GM13976 (cell line): ENCODE results near the gene GMPPA.

Experiments used
- DNase-seq: peaks from one replicate; pipeline ENCODE4 v3.0.0; 2012; ENCODE audit warnings: low spot score
- CTCF ChIP-seq: IDR thresholded peaks from 2 replicates; pipeline ENCODE4 v1.5.1; 2012; ENCODE audit warnings: borderline replicate concordance, mild to moderate bottlenecking; ENCODE audit not compliant: insufficient read depth; ENCODE audit errors: extremely low read depth, missing control alignments, control extremely low read depth
- in situ Hi-C: fragments of 300-500 bp; cut with MboI; formaldehyde crosslinking; loops from one replicate; pipeline ENCODE4 v1.12.0; 2022; ENCODE audit warnings: low sequenced_read_pairs, mixed read lengths, inconsistent platforms; ENCODE audit not compliant: unreplicated experiment

GMPPA gene

DNA sequence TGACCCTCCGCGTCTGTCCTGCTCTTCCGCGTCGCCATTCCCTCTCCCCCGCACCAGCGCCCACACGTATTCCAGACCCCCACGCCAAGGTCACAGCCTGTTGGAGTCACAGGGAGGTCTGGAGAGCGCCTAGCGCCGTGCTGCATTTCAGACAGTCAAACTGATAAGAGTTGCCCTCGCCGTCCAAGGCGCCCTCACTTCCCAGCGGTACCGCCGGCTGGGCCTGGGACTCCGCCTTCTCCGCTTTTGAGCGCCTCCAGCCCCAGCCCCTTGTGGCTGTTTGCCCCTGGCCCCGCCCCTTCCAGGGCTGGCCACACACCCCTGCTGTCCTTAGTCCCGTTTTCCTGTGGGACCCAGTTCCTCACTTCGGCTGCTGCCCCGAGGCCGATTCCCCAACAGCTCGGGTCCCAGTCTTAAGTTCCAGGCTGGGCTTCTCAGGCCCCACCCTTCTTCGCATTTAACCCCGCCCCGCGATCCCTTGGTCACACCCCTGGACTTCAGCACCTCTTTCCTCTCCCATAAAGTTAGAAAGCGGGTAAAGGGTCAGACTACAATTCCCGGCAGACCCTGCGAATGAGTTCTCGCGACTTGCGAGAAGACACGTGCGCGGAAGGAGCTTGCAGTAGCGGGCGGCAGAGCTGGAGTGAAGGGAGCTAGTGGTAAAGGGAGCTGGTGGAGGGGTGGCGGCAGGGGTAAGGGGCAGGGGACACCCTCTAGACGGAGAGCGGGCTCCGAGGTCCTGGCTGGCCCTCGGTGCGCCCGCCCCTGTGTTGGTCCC is at the start of gene GMPPA:
Gene GMPPA (plus strand): TSS at position 612 of the 778 bp plus-strand sequence. CDS start 1,085 bp downstream, outside the sequence.
- peak; percentile 98 for DNase-seq
- in situ Hi-C loops: no loop called here
- TF ChIP-seq CTCF: no peak

DNA sequence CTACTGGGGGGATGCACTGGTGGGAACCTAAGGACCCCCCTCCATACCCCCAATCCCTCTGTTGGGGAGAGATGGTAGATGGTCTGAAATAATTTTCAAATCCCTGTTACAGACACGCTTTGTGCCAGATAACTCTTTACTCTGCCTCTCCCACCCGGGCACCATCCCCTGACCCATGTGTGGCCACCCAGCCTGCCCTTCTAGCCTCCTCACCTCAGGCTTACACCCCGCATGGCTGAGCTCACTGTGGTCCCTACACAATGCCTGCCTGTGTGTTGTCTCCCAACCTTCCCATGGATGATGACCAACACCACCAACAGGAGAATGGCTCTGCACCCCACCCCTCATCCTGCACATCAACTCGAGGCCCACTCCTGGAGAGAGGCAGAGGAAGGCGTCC is 49.1 kb upstream of the GMPPA start:
- DNase-seq: no peak
- TF ChIP-seq CTCF: no peak
- in situ Hi-C loops: no loop called here

DNA sequence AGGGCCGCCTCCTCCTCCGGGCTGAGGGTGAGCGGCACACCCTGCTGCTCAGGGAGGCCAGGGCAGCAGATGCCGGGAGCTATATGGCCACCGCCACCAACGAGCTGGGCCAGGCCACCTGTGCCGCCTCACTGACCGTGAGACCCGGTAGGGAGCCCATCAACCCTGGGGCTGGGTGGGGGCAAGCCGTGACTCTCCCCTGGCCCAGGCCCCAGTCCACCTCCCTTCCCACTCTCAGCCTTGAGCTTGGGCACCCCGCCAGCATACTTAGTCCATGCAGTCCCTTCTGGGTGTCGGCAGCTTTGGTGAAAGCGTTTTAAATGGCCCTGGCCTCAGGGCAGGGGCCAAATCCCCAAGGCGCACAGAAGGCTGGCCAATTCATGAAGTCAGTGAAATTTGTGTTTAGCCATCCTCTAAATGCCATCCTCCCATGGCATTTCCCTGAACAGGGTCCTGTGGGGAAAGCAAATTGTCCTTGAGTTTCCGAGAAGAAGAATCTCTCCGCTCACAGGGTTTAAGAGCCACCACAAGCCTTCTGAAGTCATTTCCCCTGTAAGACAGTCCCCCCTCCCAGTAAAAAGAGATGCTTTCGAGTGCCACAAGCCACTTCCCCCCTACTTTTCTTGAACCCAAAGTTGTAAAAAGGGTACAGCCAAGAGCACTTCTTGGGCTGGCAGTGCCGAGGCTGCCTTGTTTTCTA is 46.9 kb upstream of the GMPPA start:
- no peak for TF ChIP-seq CTCF
- in situ Hi-C loops: no loop called here
- no peak for DNase-seq

DNA sequence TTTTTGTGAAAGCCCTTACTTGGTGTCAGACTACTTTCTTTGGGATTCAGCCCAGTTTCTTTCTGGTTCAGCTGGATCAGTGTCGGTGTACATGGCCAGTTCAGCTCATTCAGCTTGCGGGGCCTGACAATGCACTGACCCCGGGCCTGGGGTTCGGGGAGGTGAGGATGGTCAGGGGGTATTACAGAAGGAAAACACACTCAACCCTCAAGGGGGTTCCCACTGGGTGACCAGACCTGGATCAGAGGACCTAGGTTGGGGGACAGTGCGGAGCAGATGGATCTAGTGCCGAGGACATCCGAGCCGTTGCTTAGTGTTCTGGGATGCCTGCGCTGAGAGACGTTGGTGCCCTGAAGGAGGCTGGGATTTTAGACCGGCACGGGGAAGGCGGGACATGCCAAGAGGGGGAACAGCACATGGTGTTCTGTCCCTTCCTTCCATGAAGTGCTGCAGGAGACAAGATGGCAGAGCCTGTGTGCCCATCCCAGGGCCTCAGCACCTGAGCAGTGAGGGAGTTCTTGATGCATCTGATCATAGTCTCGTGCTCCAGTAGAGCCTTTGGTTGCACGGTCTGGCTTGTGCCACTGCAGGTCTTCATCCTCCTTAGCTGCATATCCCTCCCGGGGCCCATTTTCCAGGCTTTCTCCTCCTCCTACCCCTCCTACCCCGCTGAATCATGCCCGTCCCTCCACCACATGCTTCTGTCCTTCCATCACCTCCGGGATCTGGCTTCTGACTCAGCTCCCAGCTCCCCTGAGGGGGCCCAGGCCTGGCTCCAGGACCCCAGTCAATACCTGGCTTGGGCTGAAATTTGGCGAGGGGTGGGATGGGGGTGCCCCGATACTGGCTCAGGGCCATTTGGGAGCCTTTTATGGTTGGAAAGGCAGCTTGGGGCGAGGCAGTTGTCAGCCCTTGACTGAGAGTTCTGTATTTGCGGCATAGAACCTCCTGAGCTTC is 46.1 kb upstream of the GMPPA start:
- no peak for TF ChIP-seq CTCF
- no peak for DNase-seq

GRCh38 chr2:219453671-219454590 is 44.8 kb upstream of the GMPPA start:
- no peak for TF ChIP-seq CTCF
- in situ Hi-C loops: no loop called here
- DNase-seq: no peak

More for the DNA sequence above, 46.1 kb upstream of the GMPPA start:
- in situ Hi-C loops: no loop called here
